D721Med (cell line): ENCODE results near the gene MADD.

ENCODE experiments used
- DNase-seq: peaks from one replicate; pipeline ENCODE4 v3.0.0; 2011; ENCODE audit warnings: low spot score; ENCODE audit not compliant: insufficient read length
- FAIRE-seq: peaks from 2 replicates; lab custom pipeline; 2011; peaks lifted over from hg19 to GRCh38; lab: Jason Lieb, UNC
- TF ChIP-seq, protein P1 (sequence below): IDR thresholded peaks from 2 replicates; pipeline ENCODE4 v1.5.1; 2012; ENCODE audit warnings: mild to moderate bottlenecking, control low read depth; ENCODE audit not compliant: insufficient read depth; ENCODE audit errors: missing control alignments

The MADD gene

DNA sequence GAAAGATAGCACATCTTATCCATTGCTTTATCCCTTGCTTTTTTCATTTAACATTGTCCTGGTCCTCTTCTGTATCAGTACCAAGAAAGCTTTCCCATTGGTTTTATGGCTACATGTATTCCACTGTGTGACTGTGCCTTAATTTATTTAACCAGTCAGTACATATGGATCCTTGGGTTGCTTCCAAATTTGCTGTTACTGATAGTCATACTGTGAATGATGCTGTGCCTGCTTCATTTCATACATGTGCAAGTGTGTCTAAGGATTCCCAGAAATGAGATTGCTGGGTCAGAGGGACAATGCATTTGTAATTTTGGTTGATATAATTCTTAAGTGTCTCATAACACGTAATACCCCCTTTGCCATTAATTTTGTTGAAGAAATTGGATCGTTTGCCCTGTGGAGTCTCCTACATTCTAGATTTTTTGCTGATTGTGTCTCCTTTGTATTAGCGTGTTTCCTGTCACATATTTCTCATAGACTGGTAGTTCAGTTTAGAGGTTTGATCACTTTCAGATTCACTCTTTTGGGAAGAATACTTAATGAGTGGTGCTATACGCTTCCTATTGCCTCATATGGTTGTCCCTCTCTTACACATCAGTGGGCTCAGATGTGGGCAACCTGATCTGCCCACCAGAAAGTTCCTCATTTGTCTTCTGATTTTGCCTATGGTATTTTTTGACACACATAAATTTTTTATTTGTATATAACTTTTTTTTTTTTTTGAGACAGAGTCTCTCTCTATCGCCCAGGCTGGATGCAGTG is 47.3 kb downstream of the MADD start:
- FAIRE-seq (no peak), DNase-seq (no peak)

GRCh38 chr11:47318166-47318565 is 48.2 kb downstream of the MADD start:
- TF ChIP-seq, protein P1, sequence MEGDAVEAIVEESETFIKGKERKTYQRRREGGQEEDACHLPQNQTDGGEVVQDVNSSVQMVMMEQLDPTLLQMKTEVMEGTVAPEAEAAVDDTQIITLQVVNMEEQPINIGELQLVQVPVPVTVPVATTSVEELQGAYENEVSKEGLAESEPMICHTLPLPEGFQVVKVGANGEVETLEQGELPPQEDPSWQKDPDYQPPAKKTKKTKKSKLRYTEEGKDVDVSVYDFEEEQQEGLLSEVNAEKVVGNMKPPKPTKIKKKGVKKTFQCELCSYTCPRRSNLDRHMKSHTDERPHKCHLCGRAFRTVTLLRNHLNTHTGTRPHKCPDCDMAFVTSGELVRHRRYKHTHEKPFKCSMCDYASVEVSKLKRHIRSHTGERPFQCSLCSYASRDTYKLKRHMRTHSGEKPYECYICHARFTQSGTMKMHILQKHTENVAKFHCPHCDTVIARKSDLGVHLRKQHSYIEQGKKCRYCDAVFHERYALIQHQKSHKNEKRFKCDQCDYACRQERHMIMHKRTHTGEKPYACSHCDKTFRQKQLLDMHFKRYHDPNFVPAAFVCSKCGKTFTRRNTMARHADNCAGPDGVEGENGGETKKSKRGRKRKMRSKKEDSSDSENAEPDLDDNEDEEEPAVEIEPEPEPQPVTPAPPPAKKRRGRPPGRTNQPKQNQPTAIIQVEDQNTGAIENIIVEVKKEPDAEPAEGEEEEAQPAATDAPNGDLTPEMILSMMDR: no peak
- FAIRE-seq (no peak), DNase-seq (no peak)

More for the DNA sequence above, 47.3 kb downstream of the MADD start:
- TF ChIP-seq, protein P1: no peak

DNA sequence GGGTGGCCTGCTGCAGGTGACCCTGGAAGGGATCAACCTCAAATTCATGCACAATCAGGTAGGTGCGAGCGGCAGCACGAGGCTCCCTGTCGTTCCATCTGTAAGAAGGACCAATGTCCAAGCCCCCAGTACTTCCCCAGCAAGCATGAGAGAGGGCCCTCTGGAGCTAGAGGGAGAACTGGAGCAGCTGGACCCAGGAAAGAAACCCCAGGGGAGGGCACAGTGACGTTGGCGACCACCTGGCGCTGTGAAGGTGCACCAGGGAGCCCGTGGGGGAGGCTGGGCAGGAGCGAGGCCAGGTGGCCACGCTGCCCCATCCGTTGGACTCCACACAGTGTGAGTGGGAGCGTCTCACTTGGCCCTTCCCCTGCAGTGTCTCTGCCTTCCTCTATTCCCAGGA is 54.6 kb downstream of the MADD start:
- FAIRE-seq (no peak), DNase-seq (peak; percentile 26)
- TF ChIP-seq, protein P1: no peak

GRCh38 chr11:47325271-47326041 is 55.5 kb downstream of the MADD start:
- DNase-seq (no peak), FAIRE-seq (no peak)

GRCh38 chr11:47326198-47326597 is 56.3 kb downstream of the MADD start:
- TF ChIP-seq, protein P1: no peak
- FAIRE-seq: no peak
- no peak for DNase-seq

More at GRCh38 chr11:47325271-47326041, 55.5 kb downstream of the MADD start:
- TF ChIP-seq, protein P1: no peak

- FAIRE-seq: no peak
Observed at GRCh38 chr11:47327025-47327424, 57.1 kb downstream of the MADD start.

More at GRCh38 chr11:47327025-47327424, 57.1 kb downstream of the MADD start:
- TF ChIP-seq, protein P1: no peak
- no peak for DNase-seq
